Hippocampal formation (tissue), 2 donors: ENCODE measurements around the gene CACNG5.

Source experiments
- DNase-seq, 2 donors: peaks; one replicate each; lab custom pipeline; 2025; lab: John Stamatoyannopoulos, UW

Gene CACNG5

DNA sequence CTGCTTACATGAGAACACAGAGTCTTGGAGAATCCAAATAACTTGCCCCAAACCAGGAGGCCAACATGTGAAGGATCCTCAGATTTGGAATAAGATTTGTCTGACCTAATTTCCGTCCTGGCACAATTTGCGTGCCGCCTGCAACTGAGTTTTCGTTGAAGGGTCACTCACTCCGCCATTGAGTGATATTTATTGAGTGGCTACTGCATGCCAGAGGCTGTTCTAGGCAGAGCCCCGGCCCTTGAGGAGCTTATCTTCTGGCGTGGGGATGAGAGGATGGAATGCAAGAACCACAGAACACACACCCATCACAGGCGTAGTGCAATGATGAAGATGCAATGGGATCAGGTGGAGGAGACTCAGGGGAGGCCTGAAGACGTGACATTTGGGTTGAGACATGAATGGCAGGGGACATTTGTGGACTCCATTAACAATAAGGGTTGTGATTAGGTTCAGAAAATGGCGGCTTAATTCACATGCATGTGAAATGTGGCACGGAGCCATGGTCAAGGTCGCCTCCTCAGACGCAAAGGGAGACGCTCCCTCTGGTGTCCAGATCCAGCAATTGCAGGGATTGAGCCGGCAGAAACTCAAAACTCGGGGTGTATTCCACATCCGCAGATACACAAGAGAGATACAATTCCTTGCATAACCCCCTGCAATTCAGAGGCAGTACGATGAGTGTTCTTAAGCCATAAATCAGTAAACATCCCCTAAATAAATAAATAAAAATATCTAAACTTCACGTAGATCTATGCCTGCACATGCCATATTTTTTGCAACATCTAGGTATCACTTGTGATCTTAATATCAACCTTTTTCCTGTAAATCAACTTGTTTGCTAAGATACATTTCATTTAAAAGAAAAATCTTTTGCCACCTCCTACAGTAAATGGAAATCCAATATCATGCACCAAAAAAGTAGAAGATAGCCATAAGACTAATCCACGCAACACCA lies 71.7 kb downstream of the CACNG5 start:
- DNase-seq, result peak; percentile 55 to 62

DNA sequence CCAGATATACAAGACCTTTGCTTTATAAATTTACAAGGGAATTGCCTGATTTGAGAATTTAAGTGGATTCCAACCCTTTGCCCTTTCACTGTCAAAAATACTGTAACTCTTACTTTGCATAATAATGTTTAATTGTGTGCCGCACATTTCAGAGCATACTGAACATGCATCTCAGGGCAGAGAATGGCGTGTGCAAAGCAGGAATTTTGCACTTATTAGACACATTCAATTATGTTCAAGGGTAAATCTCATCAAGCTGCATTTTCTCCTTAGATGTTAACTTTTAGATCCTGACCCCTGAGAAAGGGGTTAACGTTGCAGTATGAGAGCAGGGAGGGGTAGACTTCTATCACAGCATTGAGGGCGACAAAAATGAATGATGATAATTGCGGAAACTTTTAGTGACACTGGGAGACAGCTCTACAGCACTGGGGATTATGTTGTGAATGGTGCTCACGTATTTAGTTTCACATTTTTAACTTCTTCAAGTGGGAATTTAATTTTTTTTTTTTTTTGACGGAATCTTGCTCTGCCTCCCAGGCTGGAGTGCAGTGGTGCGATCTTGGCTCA lies 75.0 kb downstream of the CACNG5 start:
- DNase-seq, result no peak

DNA sequence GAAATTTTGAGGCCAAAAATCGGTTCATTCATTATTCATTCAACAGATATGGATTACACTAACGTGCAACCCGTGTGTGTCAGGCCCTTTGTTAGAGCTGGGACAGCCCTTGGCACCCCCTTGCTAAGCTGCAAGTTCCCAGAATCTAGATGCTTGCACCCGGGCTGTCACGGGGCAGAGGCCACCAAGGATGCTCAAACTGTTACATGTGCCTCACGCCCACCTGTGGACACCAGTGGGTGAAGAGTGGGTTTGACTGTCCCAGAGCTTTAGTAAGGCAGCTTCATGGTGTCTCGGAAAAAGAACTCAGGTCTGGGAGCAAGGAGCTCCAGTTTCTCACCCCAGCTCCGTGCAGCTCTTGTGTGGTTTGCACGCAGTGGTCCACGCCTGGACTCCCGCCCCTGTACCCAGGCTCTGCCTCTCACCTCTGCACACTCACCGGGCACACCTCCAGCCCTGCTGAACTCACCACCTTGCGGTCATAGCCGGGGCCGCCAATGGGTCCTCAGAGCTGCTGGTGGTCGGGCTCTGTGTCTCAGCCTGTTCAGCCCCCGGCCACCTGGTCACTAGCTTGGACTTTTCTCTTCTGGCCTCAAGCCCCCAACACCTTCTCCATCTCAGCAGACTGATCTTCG lies 75.9 kb downstream of the CACNG5 start:
- no peak for DNase-seq

DNA sequence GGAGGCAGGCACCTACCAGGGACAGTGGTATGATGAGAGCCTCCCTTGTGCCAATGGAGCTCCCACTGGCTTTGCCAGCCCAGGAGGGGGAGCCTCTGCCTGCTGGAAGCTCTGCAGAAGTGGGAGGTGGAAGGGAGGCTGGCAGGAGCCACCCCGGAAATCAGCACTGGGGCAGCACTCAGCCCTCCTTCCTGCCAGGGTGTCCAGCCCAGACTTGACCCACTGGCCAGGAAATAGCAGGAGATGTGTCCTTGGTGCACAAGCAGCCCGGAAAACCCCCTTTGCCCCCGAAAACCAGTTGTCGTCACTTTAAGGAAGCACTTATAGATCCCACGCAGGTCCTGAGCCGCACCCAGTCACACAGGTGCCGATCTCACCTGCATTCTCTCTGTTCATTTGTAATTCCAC lies 80.3 kb downstream of the CACNG5 start:
- no peak for DNase-seq

DNA sequence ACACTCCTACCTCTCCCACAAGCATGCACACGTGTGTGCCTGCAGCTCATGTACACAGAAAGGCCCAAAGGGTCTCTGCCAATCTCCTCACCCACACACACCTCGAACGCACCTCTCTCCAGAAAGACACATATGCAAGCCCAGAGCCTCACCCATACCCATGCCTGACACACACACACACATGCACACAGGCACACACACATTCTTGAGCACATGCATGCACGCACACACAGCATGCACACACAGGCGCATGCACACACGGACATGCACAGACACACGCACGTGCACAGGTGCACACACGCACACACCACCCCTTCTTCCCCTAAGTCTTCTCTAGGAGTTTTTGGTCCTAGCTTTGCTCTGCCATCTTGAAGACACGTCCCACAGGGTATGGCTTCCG lies 80.9 kb downstream of the CACNG5 start:
- no peak for DNase-seq

DNA sequence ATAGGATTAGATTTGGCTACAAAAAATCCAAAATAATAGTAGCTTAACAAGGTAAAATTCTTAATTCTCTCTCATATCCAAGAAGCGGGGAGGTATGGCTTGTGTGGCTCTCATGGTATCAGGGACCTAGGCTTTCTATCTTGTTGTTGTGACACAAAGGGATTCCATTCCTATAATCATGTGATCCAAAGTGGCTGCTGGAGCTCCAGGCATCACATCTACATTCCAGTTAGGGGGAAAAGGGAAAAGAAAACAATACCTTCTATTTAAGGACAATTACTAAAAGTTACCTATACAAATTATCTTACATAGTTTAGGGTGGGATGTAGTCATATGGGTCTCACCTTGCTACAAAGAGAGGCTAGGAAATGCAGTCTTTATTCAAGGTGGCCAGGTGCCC lies 82.0 kb downstream of the CACNG5 start:
- DNase-seq, result no peak

DNA sequence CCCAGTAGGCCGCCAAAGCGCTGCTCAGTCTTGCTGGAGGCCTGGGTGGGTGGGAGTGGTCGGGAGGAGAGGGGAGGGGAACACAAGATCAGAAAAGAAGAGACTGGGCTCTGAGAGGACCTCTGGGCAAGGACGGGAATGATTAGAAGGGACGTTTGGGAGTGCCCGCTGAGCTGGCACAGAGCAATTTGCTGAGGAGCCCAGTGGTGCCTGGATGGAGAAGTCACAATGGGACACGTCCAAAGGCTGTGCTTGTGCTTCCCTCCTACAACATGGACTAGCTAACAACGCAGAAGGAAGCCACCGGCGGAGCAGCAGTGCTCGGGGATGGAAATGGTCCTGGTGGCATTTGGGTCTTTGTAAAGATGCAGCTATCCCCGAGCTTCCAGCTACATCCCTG lies 84.0 kb downstream of the CACNG5 start:
- no peak for DNase-seq

DNA sequence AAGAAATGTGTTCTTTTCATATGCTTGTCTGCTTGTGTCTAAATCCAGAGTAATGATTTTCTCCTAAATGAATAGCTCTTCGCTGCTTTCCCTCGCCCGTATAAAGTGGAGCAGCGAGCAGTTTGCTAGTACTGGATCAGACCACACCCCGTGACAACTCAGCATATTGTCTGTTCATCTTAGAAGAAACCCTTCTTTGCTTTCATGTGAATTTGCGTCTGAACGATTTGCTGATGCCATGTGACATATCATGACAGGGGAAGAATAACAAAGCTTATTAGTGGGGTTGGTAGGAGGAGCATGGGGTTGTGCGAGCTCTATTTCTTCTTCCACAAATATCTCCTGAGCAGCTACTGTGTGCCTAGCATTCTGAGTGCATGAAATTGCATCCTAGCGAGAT lies 85.5 kb downstream of the CACNG5 start:
- DNase-seq, result no peak

DNA sequence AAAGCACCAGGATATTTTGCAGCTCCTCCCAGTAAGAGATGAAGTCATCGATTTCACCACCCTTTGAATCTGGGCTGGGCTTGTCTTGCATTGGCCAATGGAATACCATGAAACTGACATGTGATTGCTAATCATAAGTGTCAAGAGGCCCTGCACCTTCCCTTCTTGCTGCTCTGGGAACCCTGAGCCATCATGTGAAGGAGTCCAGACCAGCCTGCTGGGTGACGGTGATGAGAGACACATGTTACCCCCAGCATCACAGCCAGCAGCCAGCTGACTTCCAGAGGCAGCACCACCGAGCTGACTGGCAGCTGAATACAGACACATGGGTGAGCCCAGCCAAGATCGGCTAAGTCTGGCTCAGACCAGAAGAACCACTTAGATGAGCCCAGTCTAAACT lies 86.0 kb downstream of the CACNG5 start:
- DNase-seq, result no peak

DNA sequence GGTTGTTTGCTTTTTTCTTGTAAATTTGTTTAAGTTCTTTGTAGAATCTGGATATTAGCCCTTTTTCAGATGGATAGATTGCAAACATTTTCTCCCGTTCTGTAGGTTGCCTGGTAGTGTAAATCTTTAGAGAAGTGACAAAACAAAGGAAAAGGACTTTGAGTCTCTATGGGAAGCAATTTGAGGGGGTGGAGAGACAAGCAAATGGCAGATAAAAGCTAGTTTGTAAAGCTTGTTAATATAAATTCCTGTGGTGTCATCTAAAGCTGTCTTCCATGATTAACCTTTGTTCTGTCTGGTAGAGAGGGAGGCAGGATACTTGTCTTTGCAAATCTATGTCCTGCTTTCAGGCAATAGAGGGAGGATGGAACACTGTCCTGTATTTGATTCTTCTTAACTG lies 89.0 kb downstream of the CACNG5 start:
- DNase-seq, result no peak

DNA sequence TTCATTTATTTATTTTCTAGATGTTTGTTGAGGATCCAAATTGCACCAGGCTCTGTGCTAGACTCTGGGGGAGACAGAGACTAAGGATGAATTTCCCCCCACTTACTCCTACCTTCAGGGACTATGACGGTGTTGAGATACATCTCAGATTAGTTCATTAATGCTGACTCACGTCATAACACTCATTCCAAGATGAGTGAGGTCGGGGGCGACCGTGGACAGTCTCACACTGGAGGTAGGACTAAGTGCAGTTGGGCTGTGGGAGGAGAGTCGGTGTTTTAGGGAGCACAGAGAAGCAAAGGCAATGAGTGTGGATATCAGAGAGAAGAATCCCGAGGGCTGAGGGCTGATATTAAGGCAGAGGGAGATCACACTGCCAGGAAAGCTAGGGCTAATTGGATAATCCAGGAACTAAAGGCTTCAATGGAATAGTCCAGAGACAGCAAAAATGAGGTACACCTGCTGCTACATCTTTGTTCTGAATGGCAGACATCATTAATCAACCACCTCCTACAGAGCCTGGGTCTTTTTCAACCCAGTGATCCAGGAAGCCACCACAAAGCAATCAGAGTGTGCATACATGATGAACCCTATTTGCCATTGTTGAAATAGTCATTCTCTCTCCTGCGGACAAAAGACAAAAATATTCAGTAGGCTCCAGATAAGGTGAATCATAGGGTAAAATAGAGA lies 91.0 kb downstream of the CACNG5 start:
- no peak for DNase-seq

DNA sequence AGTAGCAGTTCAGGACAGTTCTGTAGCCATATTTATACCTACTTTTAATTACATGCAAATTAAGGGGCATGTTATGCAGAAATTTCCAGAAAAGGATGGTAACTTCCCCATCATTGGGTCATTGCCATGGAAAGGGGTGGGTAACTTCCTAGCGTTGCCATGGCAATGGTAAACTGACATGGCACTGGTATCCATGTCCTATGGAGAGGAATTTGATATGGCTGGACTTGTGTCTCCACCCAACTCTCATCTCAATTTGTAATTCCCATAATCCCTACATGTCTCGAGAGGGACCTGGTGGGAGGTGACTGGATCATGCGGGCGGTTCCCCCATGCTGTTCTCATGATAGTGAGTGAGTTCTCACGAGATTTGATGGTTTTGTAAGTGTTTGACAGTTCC lies 94.0 kb downstream of the CACNG5 start:
- DNase-seq, result no peak

DNA sequence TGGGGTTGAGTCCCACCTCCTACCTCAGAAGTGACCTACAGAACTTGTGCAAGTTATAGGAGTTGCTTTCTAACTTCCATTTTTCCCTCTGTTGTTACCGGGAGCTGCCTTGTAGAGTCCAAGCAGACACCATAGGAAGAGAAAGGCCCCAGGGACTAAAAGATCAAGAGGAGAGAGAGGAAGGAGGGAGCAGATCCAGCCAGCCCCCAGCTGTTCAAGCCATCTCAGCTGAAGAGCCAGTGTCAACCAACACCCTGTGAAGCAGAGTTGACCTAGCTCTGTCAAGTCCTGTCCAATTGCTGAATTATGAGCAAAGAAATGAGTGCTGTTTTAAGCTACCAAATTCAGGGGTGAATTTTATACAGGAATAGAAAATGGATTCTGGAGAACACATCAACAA lies 94.7 kb downstream of the CACNG5 start:
- no peak for DNase-seq

DNA sequence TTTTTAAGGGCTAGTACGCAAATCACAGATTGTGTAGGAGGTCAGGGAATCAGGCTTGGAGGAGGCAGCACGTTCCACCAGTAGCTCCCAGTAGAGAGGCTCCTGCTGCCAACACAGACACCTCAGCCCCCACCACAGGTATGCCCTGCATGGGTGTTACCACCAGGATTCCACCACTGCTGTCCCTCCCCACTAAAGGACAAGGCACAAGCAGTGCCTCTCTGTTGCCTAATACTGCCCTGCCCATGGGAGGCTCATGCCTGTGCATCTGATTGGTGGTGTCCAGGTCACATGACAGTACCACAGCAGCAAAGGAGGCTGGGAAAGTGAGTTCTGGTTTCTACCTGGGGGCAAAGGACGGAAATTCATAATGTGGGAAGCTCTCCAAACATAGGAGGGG lies 96.0 kb downstream of the CACNG5 start:
- DNase-seq, result no peak

DNA sequence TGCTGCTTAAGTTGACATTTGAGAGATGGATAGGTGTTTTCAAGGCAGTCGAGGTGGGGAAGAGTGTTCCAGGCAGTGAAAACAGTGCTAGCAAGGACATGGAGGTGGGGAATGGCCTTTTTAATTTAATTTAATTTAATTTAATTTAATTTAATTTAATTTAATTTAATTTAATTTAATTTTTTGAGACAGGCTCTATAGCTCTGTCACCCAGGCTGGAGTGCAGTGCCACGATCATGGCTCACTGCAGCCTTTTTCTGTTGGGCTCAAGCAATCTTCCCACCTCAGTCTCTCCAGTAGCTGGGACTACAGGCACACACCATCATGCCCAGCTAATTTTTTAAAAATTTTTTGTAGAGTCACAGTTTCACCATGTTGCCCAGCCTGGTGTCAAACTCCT lies 97.4 kb downstream of the CACNG5 start:
- no peak for DNase-seq

DNA sequence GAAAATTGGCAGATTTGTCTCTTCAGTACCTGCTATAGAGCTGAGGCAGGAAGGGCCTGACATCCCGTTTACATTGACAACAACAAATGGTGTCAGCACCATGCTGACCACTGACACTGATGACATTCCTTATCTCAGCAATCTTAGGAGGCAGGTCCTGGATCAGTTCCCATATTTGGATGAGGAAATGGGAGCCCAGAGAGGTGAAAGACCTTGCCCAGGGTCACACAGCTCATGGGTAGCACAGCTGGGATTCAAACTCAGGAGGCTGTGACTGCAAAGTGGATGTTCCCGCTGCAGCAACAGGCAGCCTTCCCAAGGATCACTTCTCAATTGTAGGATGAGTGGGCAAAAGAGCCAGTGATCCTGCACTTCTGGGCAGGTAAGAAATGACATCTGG lies 99.1 kb downstream of the CACNG5 start:
- no peak for DNase-seq
